ENCODE measurements around the gene SBF2.

GRCh38 chr11:9916480-9916879 is 377.5 kb downstream of the SBF2 start:
- TF ChIP-seq ARNT (IDR thresholded peaks at IDR 0.05) (no peak), ZNF384 (IDR thresholded peaks at IDR 0.05) (no peak), FOXK2 (IDR thresholded peaks at IDR 0.05) (no peak), FOXM1 (IDR thresholded peaks at IDR 0.05; ENCODE audit: borderline replicate concordance) (no peak), BHLHE40 (IDR thresholded peaks at IDR 0.05; ENCODE audit: borderline replicate concordance) (no peak)

Data from HEK293T (cell line).